Esophagus squamous epithelium (tissue), 4 donors: ENCODE results near the gene CDHR4.

ENCODE experiments used
- CTCF ChIP-seq, 6 experiments: fragments of 450-650 bp in 4 of 6; fragments of 200-600 bp in 2 of 6; sonication (generic) in 2 of 6; IDR thresholded peaks; one replicate each; pipeline ENCODE4 v1.5.1; 2016 to 2019; ENCODE audit warnings: antibody characterized with exemption in 6 of 6, mild to moderate bottlenecking in 4 of 6, moderate library complexity in 4 of 6
- POLR2A ChIP-seq, 4 donors: fragments of 450-650 bp; IDR thresholded peaks; one replicate each; pipeline ENCODE4 v1.6.1; 2017; ENCODE audit warnings: antibody characterized with exemption in 4 of 4, mild to moderate bottlenecking in 4 of 4, moderate library complexity in 3 of 4

- TF ChIP-seq POLR2A (IDR thresholded peaks at IDR 0.05), result no peak
- no peak for TF ChIP-seq CTCF (IDR thresholded peaks at IDR 0.05)
Observed at GRCh38 chr3:49799761-49800160, at the start of gene CDHR4.
